GM12874 (cell line): ENCODE results near the gene MYL12A.

ENCODE experiments used
- CTCF ChIP-seq: IDR thresholded peaks from 2 replicates; pipeline ENCODE4 v1.5.1; 2011; ENCODE audit warnings: low read depth, mild to moderate bottlenecking, control low read depth, low read length, moderate library complexity; ENCODE audit not compliant: insufficient read depth

The MYL12A gene

GRCh38 chr18:3268306-3268705 lies 20.7 kb downstream of the MYL12A start:
- no peak for TF ChIP-seq CTCF

DNA sequence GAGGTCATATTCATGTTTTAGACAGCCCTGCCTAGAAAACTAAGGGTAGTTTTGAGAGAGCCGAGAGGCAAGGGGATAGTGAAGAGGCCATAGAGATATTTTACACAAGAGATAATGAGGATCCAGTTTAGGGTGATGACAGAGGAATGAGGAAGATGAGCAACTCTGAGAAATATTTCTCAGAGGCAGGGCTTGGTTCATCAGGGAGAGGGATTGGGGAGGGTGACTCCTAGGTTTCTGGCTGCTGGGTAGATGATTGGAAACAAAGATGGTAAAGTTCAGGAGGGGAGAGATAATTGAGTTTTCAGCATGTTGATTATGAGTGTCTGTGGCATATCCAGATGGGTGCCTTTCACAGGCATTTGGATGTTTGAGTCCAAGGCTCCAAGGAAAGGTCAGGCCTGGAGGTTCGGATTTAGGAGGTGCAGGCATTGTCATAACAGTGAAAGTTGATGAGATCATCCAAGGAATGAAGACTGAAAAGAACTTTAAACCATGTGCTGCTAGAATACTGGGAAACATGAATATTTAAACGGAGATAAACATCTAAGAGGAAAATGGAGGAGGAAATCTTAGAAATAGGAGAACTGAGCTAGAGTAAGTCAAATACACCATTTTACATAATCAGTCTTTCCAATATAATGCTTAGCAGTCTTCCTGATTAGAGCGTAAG lies 21.8 kb downstream of the MYL12A start:
- TF ChIP-seq CTCF = no peak

DNA sequence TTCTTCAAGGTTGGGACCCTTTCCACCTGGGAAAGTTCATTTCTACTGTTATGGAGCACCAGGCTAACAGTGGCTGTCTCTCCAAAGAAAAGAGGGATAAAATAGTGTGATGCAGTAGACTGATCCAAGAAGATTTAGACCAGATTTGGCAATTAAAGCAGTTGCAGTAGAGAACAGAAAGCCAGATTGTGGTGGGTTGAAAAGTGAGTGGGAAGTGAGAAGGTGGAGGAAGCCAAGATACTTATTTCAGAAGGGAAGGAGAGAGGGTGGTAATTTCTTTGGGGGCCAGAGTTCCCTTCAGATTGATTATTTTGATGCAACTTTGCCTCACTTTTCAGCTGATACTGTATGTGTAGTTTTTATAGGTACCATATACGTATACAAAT lies 22.3 kb downstream of the MYL12A start:
- TF ChIP-seq CTCF = no peak

- no peak for TF ChIP-seq CTCF
Observed at GRCh38 chr18:3273042-3273441, 25.4 kb downstream of the MYL12A start.

- no peak for TF ChIP-seq CTCF
Observed at GRCh38 chr18:3279201-3280185, 31.9 kb downstream of the MYL12A start.

GRCh38 chr18:3281456-3282400 lies 34.1 kb downstream of the MYL12A start:
- TF ChIP-seq CTCF = 0 out of 2 replicates have a peak, but pooled peaks have one; percentile 6

DNA sequence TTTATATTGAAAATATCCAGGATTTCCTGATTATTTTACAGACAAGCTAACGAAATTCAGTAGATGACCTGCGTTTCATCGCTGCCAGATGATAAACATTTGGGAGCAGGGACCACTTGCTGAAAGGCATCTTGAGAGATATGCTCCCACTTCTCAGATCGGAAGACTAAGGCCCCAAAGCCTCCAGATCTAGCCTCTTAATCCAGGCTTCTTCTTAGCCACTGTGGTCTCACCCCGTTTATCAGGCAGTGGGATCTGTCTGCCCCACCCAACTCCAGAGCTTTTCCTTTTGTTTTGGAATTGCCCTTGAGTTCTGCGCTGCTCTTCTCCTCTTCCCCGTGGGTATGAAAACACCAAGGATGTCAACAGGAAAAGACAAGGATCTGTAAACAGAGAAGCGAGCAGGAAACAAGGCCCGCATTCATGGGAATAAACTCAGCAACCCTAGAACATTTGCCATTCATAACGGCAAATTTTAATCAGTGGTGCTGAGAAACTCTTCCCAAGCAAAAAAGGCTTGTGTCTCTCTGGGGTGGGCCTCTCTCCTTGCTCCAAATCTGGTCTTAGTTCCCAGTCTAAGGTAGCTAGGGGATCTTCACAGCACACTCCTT lies 35.8 kb downstream of the MYL12A start:
- no peak for TF ChIP-seq CTCF
